ENCODE results near the gene HPCAL1. TPM values are rescaled to one million over a fixed set of nuclear protein-coding genes. Genes with fewer than 3 reads are reported as not detected.
"Not testable (repeated sequence)": the region's sequence is repeated elsewhere in the genome, so short reads cannot be mapped to it uniquely, and the experiment has no call there.

HPCAL1 gene
- polyA plus RNA-seq, 12 donors: 20.2 to 55.9 (median 31.9) TPM; not detected in 1

DNA sequence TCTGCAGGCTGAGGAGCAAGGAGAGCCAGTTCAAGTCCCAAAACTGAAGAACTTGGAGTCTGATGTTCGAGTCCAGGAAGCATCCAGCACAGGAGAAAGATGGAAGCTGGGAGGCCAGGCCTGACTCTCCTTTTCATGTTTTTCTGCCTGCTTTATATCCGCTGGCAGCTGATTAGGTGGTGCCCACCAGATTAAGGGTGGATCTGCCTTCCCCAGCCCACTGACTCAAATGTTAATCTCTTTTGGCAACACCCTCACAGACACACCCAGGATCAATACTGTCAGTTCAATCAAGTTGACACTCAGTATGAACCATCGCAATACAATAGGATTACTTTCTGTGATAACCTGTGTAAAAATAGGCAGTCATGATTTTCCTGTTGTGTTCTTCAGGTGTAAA is 154.5 kb downstream of the HPCAL1 start:
- DNase-seq: not testable (repeated sequence)

DNA sequence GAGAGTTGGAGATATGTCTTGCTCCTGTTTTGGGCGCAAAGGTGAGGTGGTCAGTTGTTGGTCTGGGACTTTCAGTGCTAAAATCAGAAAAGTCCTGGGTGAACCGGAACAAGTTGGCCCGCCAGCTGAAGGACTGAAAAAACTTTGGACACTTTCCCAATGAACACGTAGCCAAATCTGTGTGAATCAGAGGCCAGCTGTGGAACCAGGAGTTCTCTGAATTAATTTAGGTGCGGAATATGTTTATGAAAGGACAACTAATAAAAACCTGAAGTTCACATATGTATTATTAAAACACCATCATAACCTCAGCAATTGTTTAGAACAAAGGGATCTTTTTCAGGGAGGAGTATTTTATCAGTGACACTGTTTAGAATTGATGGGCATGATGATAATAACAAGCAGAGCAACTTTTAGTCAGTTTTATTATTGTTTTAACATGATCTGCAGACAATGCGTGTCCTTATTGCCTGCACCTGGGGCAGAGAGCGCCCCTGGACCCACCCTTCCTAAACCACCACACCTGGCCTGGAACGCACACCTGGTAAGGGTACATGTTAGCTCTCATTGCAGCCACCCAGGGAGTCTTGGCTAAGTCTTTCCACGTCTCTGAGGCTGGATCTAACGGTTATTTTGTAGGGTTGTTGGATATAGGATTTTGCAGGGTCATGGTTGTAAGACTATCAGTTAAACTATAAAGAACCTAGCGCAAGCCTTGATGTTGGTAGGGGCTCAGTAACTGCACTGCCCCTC is 155.3 kb downstream of the HPCAL1 start:
- no peak for DNase-seq

DNA sequence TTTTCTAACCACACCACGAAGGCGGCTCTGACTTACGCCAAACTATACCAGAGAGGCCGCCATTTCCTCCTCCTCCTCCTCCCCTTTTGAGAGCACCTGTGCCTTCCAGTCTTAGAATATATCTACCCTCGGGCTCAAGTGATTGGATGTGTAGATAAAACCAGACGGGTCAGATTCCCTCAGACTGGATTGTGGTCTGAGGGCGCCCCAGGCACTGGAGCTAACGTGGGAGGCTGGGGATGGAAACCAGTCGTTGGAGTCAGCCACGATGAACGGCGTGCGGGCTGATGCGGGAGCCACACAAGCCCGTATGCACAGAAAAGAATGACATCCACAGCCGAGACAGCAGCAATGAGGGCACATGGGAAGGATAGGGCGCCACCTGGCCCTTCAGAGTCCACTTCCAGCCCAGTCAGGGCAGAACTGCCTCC is 157.7 kb downstream of the HPCAL1 start:
- no peak for DNase-seq

DNA sequence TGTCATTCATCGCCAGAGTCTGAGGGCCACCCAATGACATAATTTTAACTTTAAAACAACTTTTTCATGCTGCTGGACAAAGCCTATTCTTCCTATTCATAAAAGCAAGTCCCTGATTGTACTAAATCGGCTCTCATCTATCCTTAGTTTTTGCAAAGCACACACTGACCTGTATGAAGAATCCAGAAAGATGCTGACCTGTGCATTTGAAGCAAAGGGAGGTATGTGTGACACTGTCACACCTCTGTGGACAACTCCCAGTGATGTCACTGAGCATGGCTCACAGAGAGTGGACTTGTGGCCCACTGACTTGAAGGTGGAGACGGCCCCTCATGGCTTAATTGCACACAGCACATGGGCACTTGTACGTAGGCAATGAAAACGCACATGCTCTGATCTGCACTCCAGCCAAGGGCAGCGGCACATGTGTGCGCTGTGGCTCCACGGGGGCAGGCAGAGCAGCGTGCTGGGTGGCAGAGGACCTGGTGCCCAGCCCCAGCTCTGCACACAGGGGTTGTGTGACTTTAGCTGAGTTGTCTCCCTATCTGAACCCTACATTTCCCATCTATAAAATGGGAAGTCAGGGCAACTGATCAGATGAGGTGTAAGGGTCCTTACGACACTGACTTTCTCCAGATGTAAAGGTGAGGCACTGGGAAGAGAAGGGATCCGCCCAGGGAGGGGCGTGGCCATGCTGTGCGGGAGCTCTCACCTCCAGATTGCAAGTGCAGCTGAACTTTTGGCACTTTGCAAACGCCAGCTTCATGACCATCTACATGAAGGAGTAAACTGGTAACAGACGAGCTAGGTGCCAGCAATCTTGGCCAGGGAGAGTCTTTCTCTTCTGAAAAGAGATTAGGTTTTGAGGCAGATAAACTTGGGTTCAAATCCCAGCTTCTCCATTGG is 159.7 kb downstream of the HPCAL1 start:
- no peak for DNase-seq

DNA sequence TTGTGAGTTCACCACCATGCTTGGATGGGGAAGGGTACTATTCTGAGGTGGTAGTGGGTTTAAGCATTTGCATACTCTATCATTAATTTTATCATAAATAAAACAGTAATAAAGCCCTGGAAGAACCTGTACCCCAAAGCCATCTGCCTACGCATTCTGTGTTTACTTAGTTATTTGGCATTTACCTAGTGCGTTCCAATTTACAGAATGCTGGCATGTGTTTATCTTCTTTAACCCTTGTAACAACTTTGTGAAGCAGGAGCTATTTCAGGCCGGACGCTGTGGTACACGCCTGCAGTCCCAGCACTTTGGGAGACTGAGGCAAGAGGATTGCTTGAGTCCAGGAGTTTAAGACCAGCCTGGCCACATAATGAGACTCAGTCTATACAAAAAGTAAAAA is 163.2 kb downstream of the HPCAL1 start:
- no peak for DNase-seq

DNA sequence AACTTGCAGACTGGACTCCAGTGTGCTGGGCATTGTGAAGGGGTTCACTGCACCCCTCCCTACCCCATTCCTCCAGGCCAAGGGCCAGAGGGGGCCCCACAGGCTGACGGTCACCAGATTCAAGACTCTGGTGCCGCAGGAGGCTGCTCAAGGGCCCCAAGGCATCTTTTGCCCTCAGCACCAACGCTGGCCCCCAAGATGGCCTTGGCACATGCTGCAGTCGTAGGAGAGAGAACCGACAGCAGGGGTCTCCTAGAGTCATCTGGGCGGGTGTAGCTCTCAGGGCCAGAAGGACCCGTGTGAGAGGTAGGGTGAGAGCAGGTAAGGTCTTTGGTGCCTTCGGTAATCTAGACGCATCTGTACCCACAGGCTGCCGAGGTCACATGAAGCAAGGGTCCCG is 164.1 kb downstream of the HPCAL1 start:
- no peak for DNase-seq

DNA sequence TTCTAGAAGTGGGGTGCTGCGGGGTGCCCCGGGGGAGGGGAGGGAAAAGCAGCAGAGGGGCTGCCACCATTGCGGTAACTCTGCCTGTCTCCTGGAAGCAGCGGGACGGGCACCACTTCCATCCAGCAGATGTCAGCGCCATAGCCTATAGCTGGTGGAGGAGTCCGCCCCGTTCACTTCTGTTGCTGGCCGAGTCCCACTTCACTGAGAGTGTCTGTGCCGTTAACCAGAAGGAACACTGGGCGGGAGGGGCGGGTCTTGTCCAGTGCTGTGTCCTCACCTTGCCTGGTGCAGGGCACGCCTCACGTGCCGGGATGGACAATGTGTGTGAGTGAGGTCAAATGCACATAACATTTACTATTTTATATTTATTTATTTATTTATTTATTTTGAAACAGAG is 164.7 kb downstream of the HPCAL1 start:
- no peak for DNase-seq

DNA sequence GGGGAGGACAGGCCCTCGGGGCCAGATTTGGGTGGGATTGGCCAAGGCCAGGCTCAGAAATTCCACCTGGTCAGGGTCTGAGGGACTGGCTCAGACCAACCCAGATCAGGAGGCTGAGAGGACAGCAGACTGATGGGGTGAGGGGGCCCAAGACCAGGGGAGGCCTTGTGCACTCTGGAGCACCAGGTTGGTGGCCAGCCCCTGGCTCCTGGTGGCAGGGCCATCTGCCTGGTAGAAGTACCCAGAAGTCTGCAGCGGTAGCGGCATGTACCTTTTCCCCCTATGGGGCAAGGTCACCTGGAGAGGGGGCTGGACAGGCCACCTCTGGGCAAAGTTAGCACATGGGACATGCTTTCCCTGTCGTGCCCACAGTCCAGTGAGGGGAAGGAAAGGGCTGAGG is 166.6 kb downstream of the HPCAL1 start:
- DNase-seq: no peak

DNA sequence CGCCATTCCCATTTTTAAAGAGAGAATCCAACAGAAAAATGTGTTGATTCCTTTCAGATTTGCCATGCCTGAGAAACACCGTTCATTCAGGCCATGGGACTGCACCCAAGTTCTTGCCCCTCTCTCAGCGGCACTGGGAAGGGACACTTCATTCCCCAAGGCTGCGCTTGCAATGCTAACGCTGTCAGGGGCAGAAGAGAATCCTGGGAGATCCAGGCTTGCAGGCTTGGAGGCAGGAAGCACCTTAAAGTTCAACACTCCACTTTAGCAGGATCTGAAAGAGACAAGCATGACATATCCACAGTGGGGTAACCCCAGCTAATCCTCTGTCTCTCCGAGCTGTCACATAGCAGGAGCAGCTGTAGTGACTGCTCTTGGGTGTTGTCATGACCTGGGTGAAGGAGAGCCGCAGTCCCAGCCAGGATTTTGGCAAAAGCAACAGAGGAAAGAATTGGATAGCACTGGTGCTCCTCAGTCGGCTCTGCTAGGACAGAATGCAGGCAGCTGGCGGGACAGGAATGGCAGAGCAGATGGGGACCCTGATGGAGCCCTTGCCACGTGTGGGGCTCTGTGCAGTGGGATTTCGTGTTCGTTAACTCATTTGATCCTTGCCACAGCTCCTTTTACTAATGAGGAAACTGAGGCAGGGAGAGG is 167.4 kb downstream of the HPCAL1 start:
- no peak for DNase-seq

DNA sequence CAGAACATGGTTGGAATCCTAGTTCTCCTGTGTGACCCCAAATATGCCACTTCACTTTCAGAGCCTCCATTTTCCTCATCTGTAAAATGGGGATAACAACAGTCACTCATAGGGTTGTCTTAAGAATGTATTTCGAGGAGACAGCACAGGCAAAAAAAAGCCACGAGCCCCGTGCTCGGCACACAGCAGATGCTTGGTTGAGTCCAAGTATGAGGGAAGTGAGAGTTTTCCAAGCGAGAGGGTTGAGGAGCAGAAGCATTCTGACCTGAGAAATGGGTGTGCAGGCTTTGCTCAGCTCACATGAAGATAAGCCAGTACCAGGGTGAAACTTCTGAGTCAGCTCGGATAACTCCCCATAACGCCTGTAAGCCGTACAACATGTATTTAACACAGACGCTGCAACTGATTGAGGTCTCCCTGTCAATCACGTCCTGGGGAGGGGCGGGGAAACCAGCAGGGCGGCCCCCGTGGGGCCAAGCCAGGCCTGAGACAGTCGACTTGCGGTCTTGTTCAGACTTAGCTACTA is 168.4 kb downstream of the HPCAL1 start:
- DNase-seq: no peak

DNA sequence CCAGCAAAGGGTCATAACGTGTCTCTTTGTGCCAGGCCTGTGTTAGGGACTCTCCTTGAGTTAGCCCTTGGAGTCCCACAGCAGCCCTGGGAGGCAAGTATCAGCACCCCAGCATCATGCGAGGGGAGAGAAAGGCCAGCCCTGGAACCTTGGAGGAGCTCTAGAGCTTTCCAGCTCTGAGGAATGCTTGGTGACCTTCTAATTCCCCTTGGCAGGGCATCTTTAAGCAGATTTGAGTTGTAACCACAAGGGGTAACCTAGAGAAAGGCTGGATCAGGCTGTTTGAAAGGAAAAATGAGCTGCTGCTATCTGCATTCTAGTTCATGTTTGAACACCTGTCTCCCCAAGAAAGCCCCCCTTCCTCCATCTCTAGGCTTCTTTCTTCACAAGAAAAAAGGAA is 169.3 kb downstream of the HPCAL1 start:
- DNase-seq: no peak

DNA sequence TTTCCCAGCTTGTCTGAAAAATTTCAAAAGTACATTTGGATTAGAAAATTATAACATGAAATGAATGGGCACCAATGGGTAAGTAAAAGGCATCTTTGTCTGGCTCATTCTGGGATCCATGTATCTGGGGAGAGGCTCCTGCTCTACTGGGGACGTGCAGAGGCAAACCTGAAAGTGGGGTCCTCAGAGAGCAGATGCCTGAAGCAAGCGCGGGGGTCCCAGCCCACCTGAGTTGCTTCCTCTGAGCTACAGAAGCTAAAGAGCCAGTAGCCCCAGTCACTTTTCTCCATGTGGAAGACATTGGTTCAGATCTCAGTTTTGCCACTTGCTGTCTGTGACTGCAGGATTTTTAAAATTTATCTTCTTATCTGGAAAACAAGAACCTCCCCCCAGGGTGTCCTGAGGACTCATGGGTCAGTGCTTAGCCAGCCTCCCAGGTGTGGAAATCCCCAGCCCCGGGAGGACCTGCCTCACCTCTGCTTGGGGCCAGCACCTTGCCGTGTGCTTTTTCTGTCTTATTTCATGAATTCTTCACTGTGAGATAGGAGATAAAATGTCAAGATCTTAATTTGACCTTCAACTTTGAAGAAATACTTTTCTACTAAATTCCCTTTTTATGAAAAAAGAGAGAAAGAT is 170.5 kb downstream of the HPCAL1 start:
- DNase-seq: no peak

DNA sequence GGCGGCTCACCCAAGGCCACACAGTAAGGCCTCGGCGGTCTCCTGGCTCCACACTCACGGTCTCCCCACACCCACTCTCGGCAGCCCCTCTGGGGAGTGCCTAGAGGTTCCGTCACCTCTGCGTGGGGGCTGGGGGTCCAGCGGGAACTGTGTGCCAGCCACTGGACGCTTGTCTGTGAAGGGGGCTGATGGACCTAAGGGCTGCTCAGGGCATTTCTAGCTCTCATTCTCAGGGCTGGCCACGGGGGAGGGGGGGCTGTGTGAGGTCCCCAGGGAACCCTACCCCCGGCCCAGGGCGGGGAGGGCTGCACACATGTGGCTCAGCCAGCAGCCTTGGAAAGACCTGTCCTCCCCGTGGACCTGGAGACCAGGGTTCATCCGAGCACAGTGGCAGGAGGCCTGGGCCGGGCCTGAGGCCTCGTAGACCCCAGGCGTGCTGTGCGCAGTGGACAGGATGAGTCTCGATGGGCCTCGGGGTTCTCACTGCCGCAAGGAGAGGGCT is 172.6 kb downstream of the HPCAL1 start:
- DNase-seq: no peak

DNA sequence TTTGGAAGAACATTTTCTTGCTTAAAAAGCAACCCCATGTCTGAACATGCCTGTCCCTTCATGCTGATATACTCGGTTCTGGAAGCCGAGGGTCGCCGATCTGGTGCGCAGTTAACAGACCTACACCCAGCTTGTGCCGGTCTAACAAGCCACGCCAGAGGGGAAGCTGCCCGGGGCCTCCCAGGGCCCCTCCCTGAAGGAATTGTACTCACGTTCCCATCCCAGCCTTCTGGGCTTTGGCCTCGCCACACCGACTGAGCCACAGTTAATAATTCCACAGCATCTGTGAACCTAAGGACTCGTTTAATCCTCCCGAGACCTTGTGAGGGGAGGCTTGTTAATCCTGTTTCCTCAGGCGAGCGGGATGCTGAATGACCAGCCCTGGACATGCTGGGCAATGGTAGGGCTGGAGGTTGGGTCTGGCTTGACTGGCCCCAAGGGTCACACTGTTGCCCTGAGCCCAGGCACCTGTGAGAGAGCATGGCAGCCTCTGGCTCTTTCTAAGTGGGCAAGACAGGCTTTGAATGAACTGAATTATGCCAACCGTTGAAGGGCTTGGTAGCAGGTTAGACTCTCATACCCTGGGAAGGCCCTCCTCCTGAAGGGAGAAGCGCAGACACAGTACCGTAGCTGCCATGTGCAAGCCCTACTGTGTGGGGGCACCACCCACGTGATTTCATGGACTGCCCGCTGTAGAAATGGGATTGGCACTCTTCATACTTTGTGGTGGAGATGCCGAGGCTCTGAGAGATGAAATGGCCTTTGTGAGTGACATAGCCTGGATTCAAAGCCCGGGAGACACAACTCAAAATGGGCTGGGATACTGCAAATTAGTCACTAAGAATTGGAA is 173.3 kb downstream of the HPCAL1 start:
- no peak for DNase-seq

DNA sequence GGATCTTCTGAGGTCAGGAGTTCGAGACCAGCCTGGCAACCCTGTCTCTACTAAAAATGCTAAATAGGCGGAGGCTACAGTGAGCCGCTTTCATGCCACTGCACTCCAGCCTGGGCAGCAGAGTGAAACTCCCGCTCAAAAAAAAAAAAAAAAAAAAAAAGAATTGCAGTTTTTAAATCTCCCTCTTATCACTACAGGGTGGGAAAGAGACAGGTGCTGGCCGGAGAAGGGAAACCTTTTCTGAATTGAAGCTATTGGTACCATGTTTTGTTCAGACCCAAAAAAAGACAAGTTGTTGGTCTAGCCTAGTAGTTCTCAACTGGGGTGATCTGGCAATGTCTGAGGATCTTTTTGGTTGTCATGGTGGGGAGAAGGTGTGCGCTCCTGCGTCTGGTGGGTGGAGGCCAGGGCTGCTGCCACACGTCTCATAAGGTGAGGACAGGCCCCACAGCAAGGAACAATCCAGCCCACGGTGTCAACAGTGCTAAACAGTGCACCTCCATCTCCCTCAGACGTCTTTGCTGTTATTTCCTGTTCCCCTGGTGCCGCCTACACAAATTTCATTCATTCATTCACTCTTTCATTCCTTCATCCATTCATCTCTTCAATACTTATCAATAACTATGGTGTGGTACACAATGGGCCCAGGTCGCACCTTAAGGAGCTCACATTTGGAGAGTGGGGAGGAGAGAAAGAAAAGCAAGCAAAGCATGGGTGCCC is 174.2 kb downstream of the HPCAL1 start:
- DNase-seq: no peak
